K562 (cell line): ENCODE data around the gene DTNB. TPM values are rescaled to one million over a fixed set of nuclear protein-coding genes. Genes with fewer than 3 reads are reported as not detected.

Experiments used
- FOXJ2 ChIP-seq: fragments of 200-800 bp; sonication (Bioruptor generic); IDR thresholded peaks from 2 replicates; pipeline ENCODE4 v1.6.1; 2016; ENCODE audit warnings: missing genetic modification characterization, missing compliant biosample characterization
- KDM2B ChIP-seq: fragments of 250-450 bp; sonication (Bioruptor Pico); IDR thresholded peaks from 2 replicates; pipeline ENCODE4 v1.8.0; 2021; ENCODE audit warnings: mild to moderate bottlenecking, moderate library complexity
- MYC ChIP-seq, 2 experiments: fragments of 250-450 bp in 1 of 2; sonication (Bioruptor Pico) in 1 of 2; IDR thresholded peaks; 2 replicates each; pipeline versions ENCODE4 v1.5.1 to v1.6.1; 2012 to 2021; ENCODE audit warnings: low read depth in 2 of 2, borderline replicate concordance in 1 of 2, improper control_type of control experiment in 1 of 2, low read length in 1 of 2, mild to moderate bottlenecking in 1 of 2, moderate library complexity in 1 of 2
- NR2C2 ChIP-seq, 2 experiments: fragments of 200-800 bp in 1 of 2; sonication (Bioruptor generic) in 1 of 2; sonication (generic) in 1 of 2; formaldehyde crosslinking in 1 of 2; IDR thresholded peaks; 2 replicates each; pipeline versions ENCODE4 v1.6.1 to v1.8.0; 2016 to 2022; ENCODE audit warnings: mild to moderate bottlenecking in 1 of 2, missing compliant biosample characterization in 1 of 2, missing genetic modification characterization in 1 of 2, missing genetic modification reagents in 1 of 2
- NRF1 ChIP-seq, 2 experiments: fragments of 450-650 bp; IDR thresholded peaks in 1 of 2; conservative IDR thresholded peaks in 1 of 2; 2 replicates each; pipeline ENCODE4 v1.6.1; 2014; ENCODE audit warnings: mild to moderate bottlenecking in 2 of 2
- RCOR1 ChIP-seq, 2 experiments: IDR thresholded peaks; 2 replicates each; pipeline ENCODE4 v1.6.1; 2012; ENCODE audit warnings: low read depth in 2 of 2, low read length in 2 of 2, borderline replicate concordance in 1 of 2, improper control_type of control experiment in 1 of 2
- ZNF175 ChIP-seq: fragments of 200-800 bp; sonication (Bioruptor generic); IDR thresholded peaks from 2 replicates; pipeline ENCODE4 v1.6.1; 2016; ENCODE audit warnings: low read depth, mild to moderate bottlenecking, missing genetic modification characterization, missing compliant biosample characterization
- polyA plus RNA-seq, 8 experiments: library from polyadenylated mRNA; depleted of rRNA in 4 of 8; stranded (reverse) in 5 of 8; unstranded in 3 of 8; fragments of >200 nt; fragmentation: Nextera tagmentation in 2 of 8; fragmentation: Illumina TruSeq in 1 of 8; extraction: Ambion mirVana in 2 of 8; extraction: Trizol in 1 of 8; gene quantifications; 2 replicates each; pipeline versions ENCODE4 v1.2.1 to v1.2.3, GENCODE V29; 2011 to 2014; ENCODE audit warnings: inconsistent platforms in 1 of 8, missing spikeins in 1 of 8
- total RNA-seq, 7 experiments: library from RNA; depleted of rRNA in 6 of 7; stranded (reverse); fragments of >200 nt in 6 of 7; fragmentation: Illumina TruSeq in 2 of 7; extraction: Trizol in 2 of 7; gene quantifications; 2 replicates each; pipeline versions ENCODE4 v1.2.1 to v1.2.3, GENCODE V29; 2011 to 2021; ENCODE audit warnings: low replicate concordance in 1 of 7
- TF ChIP-seq, protein P1 (sequence below): sonication (generic); formaldehyde crosslinking; IDR thresholded peaks from 2 replicates; pipeline ENCODE4 v1.5.0; 2020; ENCODE audit warnings: missing genetic modification reagents
- TF ChIP-seq, protein P2 (sequence below): conservative IDR thresholded peaks from 2 replicates; pipeline ENCODE4 v1.6.1; 2011; ENCODE audit warnings: low read depth, mild to moderate bottlenecking, low read length; ENCODE audit not compliant: control insufficient read depth
- TF ChIP-seq, protein P3 (sequence below): sonication (generic); formaldehyde crosslinking; IDR thresholded peaks from 2 replicates; pipeline ENCODE4 v1.8.0; 2022; ENCODE audit warnings: mild to moderate bottlenecking, missing genetic modification reagents
- TF ChIP-seq, protein P4 (sequence below), 2 experiments: fragments of 450-650 bp; conservative IDR thresholded peaks; 2 replicates each; pipeline ENCODE4 v1.6.1; 2017; ENCODE audit warnings: mild to moderate bottlenecking in 2 of 2, moderate library complexity in 2 of 2
- TF ChIP-seq, protein P5 (sequence below): fragments of 450-650 bp; IDR thresholded peaks from 2 replicates; pipeline ENCODE4 v1.6.1; 2016; ENCODE audit warnings: mild to moderate bottlenecking

DTNB gene
- total and polyA plus RNA-seq, 9 of the 15 experiments (the other 6 are each of a cell fraction or from before 2014, with no cell fraction given), result 0.18 to 2.0 (median 0.77) TPM; not detected in 2

DNA sequence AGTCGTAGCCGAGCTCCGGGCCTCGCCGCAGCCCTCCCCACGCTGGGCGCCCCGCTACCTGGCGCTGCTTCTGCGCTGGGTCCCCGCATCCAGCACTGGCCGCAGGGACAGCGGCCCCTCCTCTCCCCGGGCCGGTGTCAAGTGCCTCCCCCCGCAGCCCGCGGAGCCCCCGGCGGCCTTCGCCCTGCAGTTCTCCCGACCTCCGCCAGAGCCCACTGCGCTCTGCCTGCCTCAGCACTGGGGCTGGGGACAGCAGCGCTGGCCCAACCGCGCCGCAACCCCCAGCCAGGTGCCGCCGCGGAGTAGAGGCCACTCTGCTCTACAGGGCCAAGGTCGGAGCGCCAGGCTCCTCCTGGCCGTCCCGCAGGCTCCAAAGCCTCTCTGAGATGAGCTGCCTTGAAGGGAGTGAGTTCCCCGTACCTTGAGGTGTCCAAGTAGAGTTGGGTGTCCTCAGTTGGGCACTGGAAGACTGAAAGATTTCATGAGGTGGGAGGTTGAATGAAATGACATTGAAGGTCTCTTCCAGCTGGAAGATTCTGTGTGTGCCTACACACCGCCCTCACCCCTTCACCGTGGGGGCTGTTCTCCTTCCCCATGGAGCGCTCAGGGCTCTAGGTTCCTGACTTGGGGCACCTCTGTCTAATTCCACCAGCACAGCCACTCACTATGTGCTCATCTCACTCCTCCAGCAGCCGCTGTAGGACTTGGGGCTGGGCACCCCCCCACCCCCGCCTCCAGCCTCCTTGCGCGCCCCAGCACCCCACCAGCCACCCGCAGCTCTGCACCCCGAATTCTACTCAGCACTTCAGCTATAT is 330.8 kb downstream of the DTNB start (continued):
- TF ChIP-seq, protein P1, sequence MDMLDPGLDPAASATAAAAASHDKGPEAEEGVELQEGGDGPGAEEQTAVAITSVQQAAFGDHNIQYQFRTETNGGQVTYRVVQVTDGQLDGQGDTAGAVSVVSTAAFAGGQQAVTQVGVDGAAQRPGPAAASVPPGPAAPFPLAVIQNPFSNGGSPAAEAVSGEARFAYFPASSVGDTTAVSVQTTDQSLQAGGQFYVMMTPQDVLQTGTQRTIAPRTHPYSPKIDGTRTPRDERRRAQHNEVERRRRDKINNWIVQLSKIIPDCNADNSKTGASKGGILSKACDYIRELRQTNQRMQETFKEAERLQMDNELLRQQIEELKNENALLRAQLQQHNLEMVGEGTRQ (CRISPR knock-in tag), result no peak
- TF ChIP-seq, protein P2, sequence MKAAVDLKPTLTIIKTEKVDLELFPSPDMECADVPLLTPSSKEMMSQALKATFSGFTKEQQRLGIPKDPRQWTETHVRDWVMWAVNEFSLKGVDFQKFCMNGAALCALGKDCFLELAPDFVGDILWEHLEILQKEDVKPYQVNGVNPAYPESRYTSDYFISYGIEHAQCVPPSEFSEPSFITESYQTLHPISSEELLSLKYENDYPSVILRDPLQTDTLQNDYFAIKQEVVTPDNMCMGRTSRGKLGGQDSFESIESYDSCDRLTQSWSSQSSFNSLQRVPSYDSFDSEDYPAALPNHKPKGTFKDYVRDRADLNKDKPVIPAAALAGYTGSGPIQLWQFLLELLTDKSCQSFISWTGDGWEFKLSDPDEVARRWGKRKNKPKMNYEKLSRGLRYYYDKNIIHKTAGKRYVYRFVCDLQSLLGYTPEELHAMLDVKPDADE, result peak; percentile 71
- TF ChIP-seq RCOR1 (IDR thresholded peaks at IDR 0.05; ENCODE audit: borderline replicate concordance in 1 of 2, low read depth in 2 of 2, low read length in 2 of 2), result peak in 1 of 2 experiments; percentile 41; a peak in 2 of 4 replicates
- TF ChIP-seq, protein P3, sequence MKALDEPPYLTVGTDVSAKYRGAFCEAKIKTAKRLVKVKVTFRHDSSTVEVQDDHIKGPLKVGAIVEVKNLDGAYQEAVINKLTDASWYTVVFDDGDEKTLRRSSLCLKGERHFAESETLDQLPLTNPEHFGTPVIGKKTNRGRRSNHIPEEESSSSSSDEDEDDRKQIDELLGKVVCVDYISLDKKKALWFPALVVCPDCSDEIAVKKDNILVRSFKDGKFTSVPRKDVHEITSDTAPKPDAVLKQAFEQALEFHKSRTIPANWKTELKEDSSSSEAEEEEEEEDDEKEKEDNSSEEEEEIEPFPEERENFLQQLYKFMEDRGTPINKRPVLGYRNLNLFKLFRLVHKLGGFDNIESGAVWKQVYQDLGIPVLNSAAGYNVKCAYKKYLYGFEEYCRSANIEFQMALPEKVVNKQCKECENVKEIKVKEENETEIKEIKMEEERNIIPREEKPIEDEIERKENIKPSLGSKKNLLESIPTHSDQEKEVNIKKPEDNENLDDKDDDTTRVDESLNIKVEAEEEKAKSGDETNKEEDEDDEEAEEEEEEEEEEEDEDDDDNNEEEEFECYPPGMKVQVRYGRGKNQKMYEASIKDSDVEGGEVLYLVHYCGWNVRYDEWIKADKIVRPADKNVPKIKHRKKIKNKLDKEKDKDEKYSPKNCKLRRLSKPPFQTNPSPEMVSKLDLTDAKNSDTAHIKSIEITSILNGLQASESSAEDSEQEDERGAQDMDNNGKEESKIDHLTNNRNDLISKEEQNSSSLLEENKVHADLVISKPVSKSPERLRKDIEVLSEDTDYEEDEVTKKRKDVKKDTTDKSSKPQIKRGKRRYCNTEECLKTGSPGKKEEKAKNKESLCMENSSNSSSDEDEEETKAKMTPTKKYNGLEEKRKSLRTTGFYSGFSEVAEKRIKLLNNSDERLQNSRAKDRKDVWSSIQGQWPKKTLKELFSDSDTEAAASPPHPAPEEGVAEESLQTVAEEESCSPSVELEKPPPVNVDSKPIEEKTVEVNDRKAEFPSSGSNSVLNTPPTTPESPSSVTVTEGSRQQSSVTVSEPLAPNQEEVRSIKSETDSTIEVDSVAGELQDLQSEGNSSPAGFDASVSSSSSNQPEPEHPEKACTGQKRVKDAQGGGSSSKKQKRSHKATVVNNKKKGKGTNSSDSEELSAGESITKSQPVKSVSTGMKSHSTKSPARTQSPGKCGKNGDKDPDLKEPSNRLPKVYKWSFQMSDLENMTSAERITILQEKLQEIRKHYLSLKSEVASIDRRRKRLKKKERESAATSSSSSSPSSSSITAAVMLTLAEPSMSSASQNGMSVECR (CRISPR knock-in tag), result peak; percentile 88
- TF ChIP-seq, protein P4, sequence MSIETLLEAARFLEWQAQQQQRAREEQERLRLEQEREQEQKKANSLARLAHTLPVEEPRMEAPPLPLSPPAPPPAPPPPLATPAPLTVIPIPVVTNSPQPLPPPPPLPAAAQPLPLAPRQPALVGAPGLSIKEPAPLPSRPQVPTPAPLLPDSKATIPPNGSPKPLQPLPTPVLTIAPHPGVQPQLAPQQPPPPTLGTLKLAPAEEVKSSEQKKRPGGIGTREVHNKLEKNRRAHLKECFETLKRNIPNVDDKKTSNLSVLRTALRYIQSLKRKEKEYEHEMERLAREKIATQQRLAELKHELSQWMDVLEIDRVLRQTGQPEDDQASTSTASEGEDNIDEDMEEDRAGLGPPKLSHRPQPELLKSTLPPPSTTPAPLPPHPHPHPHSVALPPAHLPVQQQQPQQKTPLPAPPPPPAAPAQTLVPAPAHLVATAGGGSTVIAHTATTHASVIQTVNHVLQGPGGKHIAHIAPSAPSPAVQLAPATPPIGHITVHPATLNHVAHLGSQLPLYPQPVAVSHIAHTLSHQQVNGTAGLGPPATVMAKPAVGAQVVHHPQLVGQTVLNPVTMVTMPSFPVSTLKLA (conservative IDR thresholded peaks at IDR 0.05), result peak in 1 of 2 experiments; percentile 35; a peak in 2 of 4 replicates
- TF ChIP-seq, protein P5, sequence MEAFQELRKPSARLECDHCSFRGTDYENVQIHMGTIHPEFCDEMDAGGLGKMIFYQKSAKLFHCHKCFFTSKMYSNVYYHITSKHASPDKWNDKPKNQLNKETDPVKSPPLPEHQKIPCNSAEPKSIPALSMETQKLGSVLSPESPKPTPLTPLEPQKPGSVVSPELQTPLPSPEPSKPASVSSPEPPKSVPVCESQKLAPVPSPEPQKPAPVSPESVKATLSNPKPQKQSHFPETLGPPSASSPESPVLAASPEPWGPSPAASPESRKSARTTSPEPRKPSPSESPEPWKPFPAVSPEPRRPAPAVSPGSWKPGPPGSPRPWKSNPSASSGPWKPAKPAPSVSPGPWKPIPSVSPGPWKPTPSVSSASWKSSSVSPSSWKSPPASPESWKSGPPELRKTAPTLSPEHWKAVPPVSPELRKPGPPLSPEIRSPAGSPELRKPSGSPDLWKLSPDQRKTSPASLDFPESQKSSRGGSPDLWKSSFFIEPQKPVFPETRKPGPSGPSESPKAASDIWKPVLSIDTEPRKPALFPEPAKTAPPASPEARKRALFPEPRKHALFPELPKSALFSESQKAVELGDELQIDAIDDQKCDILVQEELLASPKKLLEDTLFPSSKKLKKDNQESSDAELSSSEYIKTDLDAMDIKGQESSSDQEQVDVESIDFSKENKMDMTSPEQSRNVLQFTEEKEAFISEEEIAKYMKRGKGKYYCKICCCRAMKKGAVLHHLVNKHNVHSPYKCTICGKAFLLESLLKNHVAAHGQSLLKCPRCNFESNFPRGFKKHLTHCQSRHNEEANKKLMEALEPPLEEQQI, result 0 out of 2 replicates have a peak, but pooled peaks have one; percentile 24
- no peak for TF ChIP-seq FOXJ2
- peak; percentile 79; the same call in 1 of the 2 replicates for TF ChIP-seq NR2C2 (CRISPR knock-in tag; IDR thresholded peaks at IDR 0.05)
- TF ChIP-seq NR2C2 (tag; IDR thresholded peaks at IDR 0.05), result no peak
- TF ChIP-seq NRF1 (conservative IDR thresholded peaks at IDR 0.05 in 1 of 2, IDR thresholded peaks at IDR 0.05 in 1 of 2), result peak in 1 of 2 experiments; percentile 47; a peak in 2 of 4 replicates
- peak; percentile 14; the same call in 1 of the 2 replicates for TF ChIP-seq MYC (IDR thresholded peaks at IDR 0.05; ENCODE audit: low read depth, low read length)
- TF ChIP-seq MYC (CRISPR knock-in tag; IDR thresholded peaks at IDR 0.05; ENCODE audit: borderline replicate concordance, low read depth), result no peak
- 0 out of 2 replicates have a peak, but pooled peaks have one; percentile 39 for TF ChIP-seq ZNF175 (CRISPR knock-in tag)
- peak; percentile 66; the same call in 1 of the 2 replicates for TF ChIP-seq KDM2B (CRISPR knock-in tag)
